K562 (cell line): Measurements from ENCODE around the gene KCNK4. TPM values are rescaled to one million over a fixed set of nuclear protein-coding genes. Genes with fewer than 3 reads are reported as not detected.

ENCODE experiments used
- CBFB ChIP-seq: sonication (generic); formaldehyde crosslinking; IDR thresholded peaks from 2 replicates; pipeline ENCODE4 v1.4.0; 2020; ENCODE audit warnings: mild to moderate bottlenecking, missing genetic modification reagents
- ELF1 ChIP-seq: fragments of 200-800 bp; sonication (Bioruptor generic); IDR thresholded peaks from 2 replicates; pipeline ENCODE4 v1.6.1; 2016; ENCODE audit warnings: missing genetic modification characterization, missing compliant biosample characterization
- ELF2 ChIP-seq: fragments of 250-450 bp; sonication (Bioruptor Pico); IDR thresholded peaks from 2 replicates; pipeline ENCODE4 v1.5.0; 2021; ENCODE audit warnings: mild to moderate bottlenecking
- FOXK1 ChIP-seq: sonication (generic); formaldehyde crosslinking; IDR thresholded peaks from 2 replicates; pipeline ENCODE4 v1.8.0; 2022; ENCODE audit warnings: missing genetic modification reagents, mild to moderate bottlenecking, borderline replicate concordance
- HEY1 ChIP-seq: fragments of 250-450 bp; sonication (Bioruptor Pico); IDR thresholded peaks from 2 replicates; pipeline ENCODE4 v1.5.0; 2020; ENCODE audit warnings: mild to moderate bottlenecking, moderate library complexity, borderline replicate concordance
- LEF1 ChIP-seq: fragments of 450-650 bp; IDR thresholded peaks from 2 replicates; pipeline ENCODE4 v1.6.1; 2016; ENCODE audit warnings: mild to moderate bottlenecking
- NBN ChIP-seq: fragments of 450-650 bp; IDR thresholded peaks from 2 replicates; pipeline ENCODE4 v1.6.1; 2016; ENCODE audit warnings: low read depth, mild to moderate bottlenecking
- NFIX ChIP-seq: fragments of 250-450 bp; sonication (Bioruptor Pico); IDR thresholded peaks from 2 replicates; pipeline ENCODE4 v1.4.0; 2020; ENCODE audit warnings: low read depth, mild to moderate bottlenecking, moderate library complexity
- NONO ChIP-seq, 2 experiments: fragments of 200-400 bp in 1 of 2; fragments of 450-650 bp in 1 of 2; formaldehyde crosslinking in 1 of 2; IDR thresholded peaks; 2 replicates each; pipeline ENCODE4 v1.6.1; 2017; ENCODE audit warnings: low read depth in 2 of 2, mild to moderate bottlenecking in 2 of 2, moderate library complexity in 2 of 2, low read length in 1 of 2
- RNF2 ChIP-seq: sonication (generic); IDR thresholded peaks from 2 replicates; pipeline ENCODE4 v1.6.1; 2016
- ZNF217 ChIP-seq: sonication (generic); formaldehyde crosslinking; IDR thresholded peaks from 2 replicates; pipeline ENCODE4 v1.8.0; 2022; ENCODE audit warnings: mild to moderate bottlenecking, missing genetic modification reagents
- ZNF24 ChIP-seq: fragments of 450-650 bp; IDR thresholded peaks from 2 replicates; pipeline ENCODE4 v1.6.1; 2016
- ZNF3 ChIP-seq: fragments of 250-450 bp; sonication (Bioruptor Pico); IDR thresholded peaks from 2 replicates; pipeline ENCODE4 v1.5.0; 2021; ENCODE audit warnings: mild to moderate bottlenecking, moderate library complexity
- polyA plus RNA-seq, 8 experiments: library from polyadenylated mRNA; depleted of rRNA in 4 of 8; stranded (reverse) in 5 of 8; unstranded in 3 of 8; fragments of >200 nt; fragmentation: Nextera tagmentation in 2 of 8; fragmentation: Illumina TruSeq in 1 of 8; extraction: Ambion mirVana in 2 of 8; extraction: Trizol in 1 of 8; gene quantifications; 2 replicates each; pipeline versions ENCODE4 v1.2.1 to v1.2.3, GENCODE V29; 2011 to 2014; ENCODE audit warnings: inconsistent platforms in 1 of 8, missing spikeins in 1 of 8
- total RNA-seq, 7 experiments: library from RNA; depleted of rRNA in 6 of 7; stranded (reverse); fragments of >200 nt in 6 of 7; fragmentation: Illumina TruSeq in 2 of 7; extraction: Trizol in 2 of 7; gene quantifications; 2 replicates each; pipeline versions ENCODE4 v1.2.1 to v1.2.3, GENCODE V29; 2011 to 2021; ENCODE audit warnings: low replicate concordance in 1 of 7
- TF ChIP-seq, protein P1 (sequence below), 2 experiments: fragments of 450-650 bp in 1 of 2; IDR thresholded peaks; 2 replicates each; pipeline ENCODE4 v1.6.1; 2011 to 2017; ENCODE audit warnings: low read depth in 2 of 2, antibody characterized with exemption in 1 of 2, borderline replicate concordance in 1 of 2, low read length in 1 of 2, mild to moderate bottlenecking in 1 of 2, mixed read lengths in 1 of 2; ENCODE audit not compliant: control insufficient read depth in 1 of 2
- TF ChIP-seq, protein P2 (sequence below), 2 experiments: fragments of 450-650 bp; IDR thresholded peaks; 2 replicates each; pipeline ENCODE4 v1.6.1; 2016
- TF ChIP-seq, protein P3 (sequence below): sonication (generic); formaldehyde crosslinking; IDR thresholded peaks from 2 replicates; pipeline ENCODE4 v1.8.1; 2023; ENCODE audit warnings: mild to moderate bottlenecking, missing genetic modification reagents
- TF ChIP-seq, protein P4 (sequence below), 3 experiments: IDR thresholded peaks in 2 of 3; conservative IDR thresholded peaks in 1 of 3; 2 replicates each; pipeline ENCODE4 v1.5.1; 2011 to 2012; ENCODE audit warnings: low read length in 3 of 3, mild to moderate bottlenecking in 3 of 3, control low read depth in 2 of 3, improper control_type of control experiment in 1 of 3, inconsistent platforms in 1 of 3, low read depth in 1 of 3, mixed read lengths in 1 of 3, moderate library complexity in 1 of 3; ENCODE audit not compliant: insufficient read depth in 2 of 3
- TF ChIP-seq, protein P5 (sequence below): sonication (generic); formaldehyde crosslinking; IDR thresholded peaks from 2 replicates; pipeline ENCODE4 v1.8.0; 2022; ENCODE audit warnings: mild to moderate bottlenecking, missing genetic modification reagents

KCNK4 gene
- total and polyA plus RNA-seq, 9 of the 15 experiments (the other 6 are each of a cell fraction or from before 2014, with no cell fraction given), result not detected

DNA sequence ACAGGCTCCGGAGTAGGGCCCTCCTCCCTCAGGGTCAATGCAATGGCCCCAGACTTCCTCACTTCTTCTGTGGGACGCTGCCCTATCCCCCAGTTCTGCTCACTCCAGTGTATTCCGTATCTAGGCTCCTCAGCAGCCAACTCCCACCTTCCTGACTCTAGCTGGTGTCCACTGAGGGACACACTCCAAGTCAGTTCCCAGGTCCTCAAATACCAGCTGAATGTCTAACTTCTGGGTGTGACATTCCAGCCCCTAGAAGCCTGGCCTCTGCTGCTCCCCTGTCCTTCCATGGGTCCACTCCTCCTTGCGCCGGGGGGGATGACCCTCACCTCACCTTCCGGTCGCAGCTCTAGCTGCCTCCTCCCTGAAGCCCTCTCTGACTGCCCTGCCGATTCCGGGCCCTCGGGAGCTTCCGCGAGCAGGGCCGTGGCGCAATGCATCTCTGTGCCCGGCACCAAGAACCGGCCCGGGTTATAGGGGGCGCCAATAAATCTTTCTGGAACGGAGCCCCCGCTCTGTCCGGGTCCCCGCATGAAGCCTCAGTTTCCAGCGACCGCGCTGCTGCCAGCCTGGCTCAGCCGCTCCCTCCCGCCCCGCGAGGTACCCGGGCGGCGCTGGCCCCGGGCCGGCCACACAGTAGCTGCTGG, 22.1 kb upstream of the KCNK4 start (continued):
- TF ChIP-seq, protein P1, sequence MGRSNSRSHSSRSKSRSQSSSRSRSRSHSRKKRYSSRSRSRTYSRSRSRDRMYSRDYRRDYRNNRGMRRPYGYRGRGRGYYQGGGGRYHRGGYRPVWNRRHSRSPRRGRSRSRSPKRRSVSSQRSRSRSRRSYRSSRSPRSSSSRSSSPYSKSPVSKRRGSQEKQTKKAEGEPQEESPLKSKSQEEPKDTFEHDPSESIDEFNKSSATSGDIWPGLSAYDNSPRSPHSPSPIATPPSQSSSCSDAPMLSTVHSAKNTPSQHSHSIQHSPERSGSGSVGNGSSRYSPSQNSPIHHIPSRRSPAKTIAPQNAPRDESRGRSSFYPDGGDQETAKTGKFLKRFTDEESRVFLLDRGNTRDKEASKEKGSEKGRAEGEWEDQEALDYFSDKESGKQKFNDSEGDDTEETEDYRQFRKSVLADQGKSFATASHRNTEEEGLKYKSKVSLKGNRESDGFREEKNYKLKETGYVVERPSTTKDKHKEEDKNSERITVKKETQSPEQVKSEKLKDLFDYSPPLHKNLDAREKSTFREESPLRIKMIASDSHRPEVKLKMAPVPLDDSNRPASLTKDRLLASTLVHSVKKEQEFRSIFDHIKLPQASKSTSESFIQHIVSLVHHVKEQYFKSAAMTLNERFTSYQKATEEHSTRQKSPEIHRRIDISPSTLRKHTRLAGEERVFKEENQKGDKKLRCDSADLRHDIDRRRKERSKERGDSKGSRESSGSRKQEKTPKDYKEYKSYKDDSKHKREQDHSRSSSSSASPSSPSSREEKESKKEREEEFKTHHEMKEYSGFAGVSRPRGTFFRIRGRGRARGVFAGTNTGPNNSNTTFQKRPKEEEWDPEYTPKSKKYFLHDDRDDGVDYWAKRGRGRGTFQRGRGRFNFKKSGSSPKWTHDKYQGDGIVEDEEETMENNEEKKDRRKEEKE (IDR thresholded peaks at IDR 0.05; ENCODE audit: borderline replicate concordance in 1 of 2, control insufficient read depth in 1 of 2, low read depth in 2 of 2, low read length in 1 of 2), result peak in 1 of 2 experiments; percentile 13; a peak in 1 of 4 replicates
- TF ChIP-seq, protein P2, sequence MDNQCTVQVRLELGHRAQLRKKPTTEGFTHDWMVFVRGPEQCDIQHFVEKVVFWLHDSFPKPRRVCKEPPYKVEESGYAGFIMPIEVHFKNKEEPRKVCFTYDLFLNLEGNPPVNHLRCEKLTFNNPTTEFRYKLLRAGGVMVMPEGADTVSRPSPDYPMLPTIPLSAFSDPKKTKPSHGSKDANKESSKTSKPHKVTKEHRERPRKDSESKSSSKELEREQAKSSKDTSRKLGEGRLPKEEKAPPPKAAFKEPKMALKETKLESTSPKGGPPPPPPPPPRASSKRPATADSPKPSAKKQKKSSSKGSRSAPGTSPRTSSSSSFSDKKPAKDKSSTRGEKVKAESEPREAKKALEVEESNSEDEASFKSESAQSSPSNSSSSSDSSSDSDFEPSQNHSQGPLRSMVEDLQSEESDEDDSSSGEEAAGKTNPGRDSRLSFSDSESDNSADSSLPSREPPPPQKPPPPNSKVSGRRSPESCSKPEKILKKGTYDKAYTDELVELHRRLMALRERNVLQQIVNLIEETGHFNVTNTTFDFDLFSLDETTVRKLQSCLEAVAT (IDR thresholded peaks at IDR 0.05), result no peak
- TF ChIP-seq RNF2 (no peak), NONO (IDR thresholded peaks at IDR 0.05; ENCODE audit: low read depth in 2 of 2, low read length in 1 of 2) (no peak), ZNF3 (CRISPR knock-in tag) (0 out of 2 replicates have a peak, but pooled peaks have one; percentile 16), ELF2 (no peak), FOXK1 (CRISPR knock-in tag) (0 out of 2 replicates have a peak, but pooled peaks have one; percentile 22), ZNF217 (CRISPR knock-in tag) (no peak), LEF1 (no peak), NFIX (CRISPR knock-in tag) (no peak), NBN (0 out of 2 replicates have a peak, but pooled peaks have one; percentile 49), CBFB (CRISPR knock-in tag) (no peak; the same call in 1 of the 2 replicates), ZNF24 (no peak), HEY1 (CRISPR knock-in tag) (peak; percentile 75; the same call in 1 of the 2 replicates), ELF1 (tag) (peak; percentile 26; the same call in 1 of the 2 replicates)
- TF ChIP-seq, protein P3, sequence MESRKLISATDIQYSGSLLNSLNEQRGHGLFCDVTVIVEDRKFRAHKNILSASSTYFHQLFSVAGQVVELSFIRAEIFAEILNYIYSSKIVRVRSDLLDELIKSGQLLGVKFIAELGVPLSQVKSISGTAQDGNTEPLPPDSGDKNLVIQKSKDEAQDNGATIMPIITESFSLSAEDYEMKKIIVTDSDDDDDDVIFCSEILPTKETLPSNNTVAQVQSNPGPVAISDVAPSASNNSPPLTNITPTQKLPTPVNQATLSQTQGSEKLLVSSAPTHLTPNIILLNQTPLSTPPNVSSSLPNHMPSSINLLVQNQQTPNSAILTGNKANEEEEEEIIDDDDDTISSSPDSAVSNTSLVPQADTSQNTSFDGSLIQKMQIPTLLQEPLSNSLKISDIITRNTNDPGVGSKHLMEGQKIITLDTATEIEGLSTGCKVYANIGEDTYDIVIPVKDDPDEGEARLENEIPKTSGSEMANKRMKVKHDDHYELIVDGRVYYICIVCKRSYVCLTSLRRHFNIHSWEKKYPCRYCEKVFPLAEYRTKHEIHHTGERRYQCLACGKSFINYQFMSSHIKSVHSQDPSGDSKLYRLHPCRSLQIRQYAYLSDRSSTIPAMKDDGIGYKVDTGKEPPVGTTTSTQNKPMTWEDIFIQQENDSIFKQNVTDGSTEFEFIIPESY (CRISPR knock-in tag), result no peak
- TF ChIP-seq, protein P4, sequence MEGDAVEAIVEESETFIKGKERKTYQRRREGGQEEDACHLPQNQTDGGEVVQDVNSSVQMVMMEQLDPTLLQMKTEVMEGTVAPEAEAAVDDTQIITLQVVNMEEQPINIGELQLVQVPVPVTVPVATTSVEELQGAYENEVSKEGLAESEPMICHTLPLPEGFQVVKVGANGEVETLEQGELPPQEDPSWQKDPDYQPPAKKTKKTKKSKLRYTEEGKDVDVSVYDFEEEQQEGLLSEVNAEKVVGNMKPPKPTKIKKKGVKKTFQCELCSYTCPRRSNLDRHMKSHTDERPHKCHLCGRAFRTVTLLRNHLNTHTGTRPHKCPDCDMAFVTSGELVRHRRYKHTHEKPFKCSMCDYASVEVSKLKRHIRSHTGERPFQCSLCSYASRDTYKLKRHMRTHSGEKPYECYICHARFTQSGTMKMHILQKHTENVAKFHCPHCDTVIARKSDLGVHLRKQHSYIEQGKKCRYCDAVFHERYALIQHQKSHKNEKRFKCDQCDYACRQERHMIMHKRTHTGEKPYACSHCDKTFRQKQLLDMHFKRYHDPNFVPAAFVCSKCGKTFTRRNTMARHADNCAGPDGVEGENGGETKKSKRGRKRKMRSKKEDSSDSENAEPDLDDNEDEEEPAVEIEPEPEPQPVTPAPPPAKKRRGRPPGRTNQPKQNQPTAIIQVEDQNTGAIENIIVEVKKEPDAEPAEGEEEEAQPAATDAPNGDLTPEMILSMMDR (IDR thresholded peaks at IDR 0.05 in 2 of 3, conservative IDR thresholded peaks at IDR 0.05 in 1 of 3; ENCODE audit: insufficient read depth in 2 of 3, low read depth in 1 of 3, low read length in 3 of 3), result no peak
- TF ChIP-seq, protein P5, sequence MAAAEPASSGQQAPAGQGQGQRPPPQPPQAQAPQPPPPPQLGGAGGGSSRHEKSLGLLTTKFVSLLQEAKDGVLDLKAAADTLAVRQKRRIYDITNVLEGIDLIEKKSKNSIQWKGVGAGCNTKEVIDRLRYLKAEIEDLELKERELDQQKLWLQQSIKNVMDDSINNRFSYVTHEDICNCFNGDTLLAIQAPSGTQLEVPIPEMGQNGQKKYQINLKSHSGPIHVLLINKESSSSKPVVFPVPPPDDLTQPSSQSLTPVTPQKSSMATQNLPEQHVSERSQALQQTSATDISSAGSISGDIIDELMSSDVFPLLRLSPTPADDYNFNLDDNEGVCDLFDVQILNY (CRISPR knock-in tag), result no peak
